Parathyroid adenoma (tissue), 2 donors: ENCODE results near the gene CMTM1.
"Not testable (repeated sequence)": the region's sequence is repeated elsewhere in the genome, so short reads cannot be mapped to it uniquely, and the experiment has no call there.

Source experiments
- H2AFZ ChIP-seq: fragments of 300-600 bp; sonication (generic); one replicate; pipeline ENCODE4 v1.7.0; 2017; ENCODE audit warnings: antibody characterized with exemption, mild to moderate bottlenecking
- H3K27ac ChIP-seq: fragments of 300-600 bp; sonication (generic); one replicate; pipeline ENCODE4 v1.7.0; 2017
- H3K27me3 ChIP-seq: fragments of 300-600 bp; sonication (generic); one replicate; pipeline ENCODE4 v1.7.0; 2017; ENCODE audit warnings: low read length; ENCODE audit not compliant: control insufficient read depth, insufficient read depth
- H3K36me3 ChIP-seq: fragments of 300-600 bp; sonication (generic); one replicate; pipeline ENCODE4 v1.7.0; 2017; ENCODE audit warnings: low read length; ENCODE audit not compliant: control insufficient read depth, insufficient read depth
- H3K4me1 ChIP-seq: fragments of 300-600 bp; sonication (generic); one replicate; pipeline ENCODE4 v1.7.0; 2017; ENCODE audit warnings: control low read depth
- H3K4me2 ChIP-seq: fragments of 300-600 bp; sonication (generic); one replicate; pipeline ENCODE4 v1.7.0; 2017; ENCODE audit warnings: low read length
- H3K4me3 ChIP-seq: fragments of 300-600 bp; sonication (generic); one replicate; pipeline ENCODE4 v1.7.0; 2017; ENCODE audit warnings: low read depth, low read length
- H3K79me2 ChIP-seq: fragments of 300-600 bp; sonication (generic); one replicate; pipeline ENCODE4 v1.7.0; 2017; ENCODE audit warnings: control low read depth
- H3K9ac ChIP-seq: fragments of 300-600 bp; sonication (generic); one replicate; pipeline ENCODE4 v1.7.0; 2017; ENCODE audit warnings: mild to moderate bottlenecking
- H3K9me3 ChIP-seq: fragments of 300-600 bp; sonication (generic); one replicate; pipeline ENCODE4 v1.7.0; 2017; ENCODE audit warnings: low read length; ENCODE audit not compliant: control insufficient read depth
- TF ChIP-seq, protein P1 (sequence below): fragments of 300-600 bp; sonication (generic); IDR thresholded peaks from one replicate; pipeline ENCODE4 v1.7.0; 2017; ENCODE audit warnings: antibody characterized with exemption, mild to moderate bottlenecking
- donor health status: primary hyperparathyroidism.

Gene CMTM1

DNA sequence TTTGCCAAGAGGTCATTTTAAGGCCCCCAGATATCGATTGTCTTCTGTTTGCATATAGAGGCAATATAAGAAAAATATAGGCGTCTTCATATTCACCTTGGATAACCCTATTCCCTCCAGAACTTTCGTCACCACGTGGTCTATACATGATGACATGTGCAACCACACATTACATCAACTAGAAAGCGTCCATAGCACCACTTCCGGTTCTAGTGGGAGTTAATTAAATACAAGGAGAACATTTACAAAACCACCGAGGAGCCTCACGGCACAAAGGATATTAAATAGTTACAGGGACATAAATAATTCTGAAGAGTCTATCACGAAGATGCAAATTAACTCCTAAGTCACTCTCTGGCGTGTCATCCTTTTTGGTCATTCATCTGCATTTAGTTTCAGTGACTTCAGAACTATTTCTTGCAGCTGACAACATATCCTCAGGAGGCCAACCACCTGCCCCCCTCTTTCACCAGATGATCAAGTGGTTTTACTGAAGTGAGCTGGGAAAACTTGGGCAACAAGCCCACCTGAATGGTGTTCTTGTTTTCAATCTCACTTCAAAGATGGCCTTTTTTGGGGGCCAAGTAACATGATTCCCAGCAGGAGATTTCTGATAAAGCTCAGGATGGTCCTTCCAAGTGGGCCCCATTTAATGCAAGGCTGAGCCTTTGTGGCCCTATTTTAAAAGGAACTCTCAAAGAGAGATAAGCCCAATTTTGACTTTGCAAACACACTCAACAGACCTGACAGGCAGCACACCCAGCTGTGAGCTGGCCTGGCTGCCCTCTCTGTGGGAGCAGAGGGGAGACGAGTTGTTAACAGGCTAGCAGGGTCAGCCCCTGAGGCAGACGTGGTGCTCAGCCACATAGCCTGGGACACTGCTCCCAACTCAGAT is 53.5 kb downstream of the CMTM1 start:
- TF ChIP-seq, protein P1, sequence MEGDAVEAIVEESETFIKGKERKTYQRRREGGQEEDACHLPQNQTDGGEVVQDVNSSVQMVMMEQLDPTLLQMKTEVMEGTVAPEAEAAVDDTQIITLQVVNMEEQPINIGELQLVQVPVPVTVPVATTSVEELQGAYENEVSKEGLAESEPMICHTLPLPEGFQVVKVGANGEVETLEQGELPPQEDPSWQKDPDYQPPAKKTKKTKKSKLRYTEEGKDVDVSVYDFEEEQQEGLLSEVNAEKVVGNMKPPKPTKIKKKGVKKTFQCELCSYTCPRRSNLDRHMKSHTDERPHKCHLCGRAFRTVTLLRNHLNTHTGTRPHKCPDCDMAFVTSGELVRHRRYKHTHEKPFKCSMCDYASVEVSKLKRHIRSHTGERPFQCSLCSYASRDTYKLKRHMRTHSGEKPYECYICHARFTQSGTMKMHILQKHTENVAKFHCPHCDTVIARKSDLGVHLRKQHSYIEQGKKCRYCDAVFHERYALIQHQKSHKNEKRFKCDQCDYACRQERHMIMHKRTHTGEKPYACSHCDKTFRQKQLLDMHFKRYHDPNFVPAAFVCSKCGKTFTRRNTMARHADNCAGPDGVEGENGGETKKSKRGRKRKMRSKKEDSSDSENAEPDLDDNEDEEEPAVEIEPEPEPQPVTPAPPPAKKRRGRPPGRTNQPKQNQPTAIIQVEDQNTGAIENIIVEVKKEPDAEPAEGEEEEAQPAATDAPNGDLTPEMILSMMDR, result no peak
- no peak overlapping the region for H3K27ac ChIP-seq
- H3K4me3 ChIP-seq, result no peak overlapping the region
- H3K4me1 ChIP-seq, result peaks cover 29% of the 10 kb centered on the region
- H3K27me3 ChIP-seq, result no peaks in the 10 kb centered on the region
- H3K79me2 ChIP-seq, result peaks cover 7% of the 10 kb centered on the region
- no peaks in the 10 kb centered on the region for H3K36me3 ChIP-seq
- H3K4me2 ChIP-seq, result no peak overlapping the region
- H3K9me3 ChIP-seq, result no peaks in the 10 kb centered on the region
- no peak overlapping the region for H3K9ac ChIP-seq
- H2AFZ ChIP-seq, result no peak overlapping the region

DNA sequence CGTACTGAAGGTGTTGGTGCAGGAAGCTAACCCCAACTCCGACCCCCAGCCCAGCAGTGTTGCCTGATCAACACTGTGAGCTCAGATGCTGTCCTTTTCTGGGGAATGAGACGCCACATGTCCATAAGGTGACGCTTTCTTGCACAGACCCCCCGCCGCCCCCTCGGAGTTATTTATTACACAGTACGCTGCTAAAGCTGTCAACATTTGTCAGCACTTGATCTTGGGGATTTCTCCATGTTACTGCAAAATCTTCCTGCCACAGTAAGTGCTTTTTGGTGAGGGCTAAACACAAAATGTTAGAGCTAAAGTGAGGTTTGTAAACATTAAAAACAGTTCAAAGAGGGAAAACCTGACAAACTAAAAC is 54.2 kb downstream of the CMTM1 start:
- H3K4me1 ChIP-seq, result peaks cover 29% of the 10 kb centered on the region
- peaks cover 3% of the 10 kb centered on the region for H3K79me2 ChIP-seq
- H3K4me2 ChIP-seq, result no peak overlapping the region
- TF ChIP-seq, protein P1, result no peak
- no peaks in the 10 kb centered on the region for H3K36me3 ChIP-seq
- no peak overlapping the region for H3K4me3 ChIP-seq
- no peak overlapping the region for H2AFZ ChIP-seq
- no peaks in the 10 kb centered on the region for H3K9me3 ChIP-seq
- no peaks in the 10 kb centered on the region for H3K27me3 ChIP-seq
- H3K27ac ChIP-seq, result no peak overlapping the region
- H3K9ac ChIP-seq, result no peak overlapping the region

DNA sequence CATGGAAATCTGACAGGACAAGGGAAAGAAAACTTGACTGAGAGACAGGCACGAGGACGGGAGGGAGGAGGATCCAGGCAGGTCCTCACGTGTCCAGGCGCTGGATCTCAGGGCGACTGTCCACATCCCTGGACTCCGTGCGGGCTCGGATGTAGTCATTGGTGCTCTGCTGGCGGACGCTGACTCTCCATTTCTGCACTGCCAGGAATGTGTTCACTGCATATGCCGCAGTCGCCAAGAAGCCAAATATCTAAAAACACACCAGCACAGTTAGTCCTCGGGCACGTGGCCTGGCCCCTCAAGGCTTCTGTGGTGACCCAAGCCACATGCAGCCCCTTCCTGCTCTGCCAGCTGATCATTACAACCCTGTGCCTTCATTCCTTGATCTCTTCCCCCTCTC is 55.7 kb downstream of the CMTM1 start:
- TF ChIP-seq, protein P1, result no peak
- Histone ChIP-seq H2AFZ (no peak overlapping the region), H3K27ac (no peak overlapping the region), H3K4me3 (no peak overlapping the region), H3K36me3 (no peaks in the 10 kb centered on the region), H3K27me3 (no peaks in the 10 kb centered on the region), H3K4me1 (peaks cover 22% of the 10 kb centered on the region), H3K9ac (no peak overlapping the region), H3K9me3 (no peaks in the 10 kb centered on the region), H3K79me2 (no peaks in the 10 kb centered on the region), H3K4me2 (no peak overlapping the region)

DNA sequence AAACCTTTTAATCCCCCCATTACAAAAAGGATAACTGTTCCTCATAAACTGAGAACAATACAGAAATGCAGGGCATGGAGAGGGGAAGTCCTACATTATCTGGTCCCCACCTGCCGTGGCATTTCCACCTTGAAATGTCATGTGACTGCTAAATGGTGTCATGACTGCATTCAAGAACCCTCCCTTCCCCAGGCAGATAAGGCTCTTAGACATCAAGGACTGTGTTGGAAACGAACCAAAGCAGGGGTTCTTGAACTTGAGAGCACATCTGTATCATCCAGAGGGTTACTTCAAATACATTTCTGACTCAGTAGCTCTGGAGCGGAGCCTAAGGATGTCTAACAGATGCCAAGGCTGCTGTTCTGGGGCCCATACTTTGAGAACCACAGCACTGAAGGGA is 56.6 kb downstream of the CMTM1 start:
- no peaks in the 10 kb centered on the region for H3K36me3 ChIP-seq
- peaks cover 14% of the 10 kb centered on the region for H3K4me1 ChIP-seq
- H3K9me3 ChIP-seq, result no peaks in the 10 kb centered on the region
- TF ChIP-seq, protein P1, result no peak
- no peak overlapping the region for H3K4me3 ChIP-seq
- H2AFZ ChIP-seq, result no peak overlapping the region
- no peak overlapping the region for H3K9ac ChIP-seq
- H3K27ac ChIP-seq, result no peak overlapping the region
- no peaks in the 10 kb centered on the region for H3K27me3 ChIP-seq
- H3K4me2 ChIP-seq, result no peak overlapping the region
- no peaks in the 10 kb centered on the region for H3K79me2 ChIP-seq

DNA sequence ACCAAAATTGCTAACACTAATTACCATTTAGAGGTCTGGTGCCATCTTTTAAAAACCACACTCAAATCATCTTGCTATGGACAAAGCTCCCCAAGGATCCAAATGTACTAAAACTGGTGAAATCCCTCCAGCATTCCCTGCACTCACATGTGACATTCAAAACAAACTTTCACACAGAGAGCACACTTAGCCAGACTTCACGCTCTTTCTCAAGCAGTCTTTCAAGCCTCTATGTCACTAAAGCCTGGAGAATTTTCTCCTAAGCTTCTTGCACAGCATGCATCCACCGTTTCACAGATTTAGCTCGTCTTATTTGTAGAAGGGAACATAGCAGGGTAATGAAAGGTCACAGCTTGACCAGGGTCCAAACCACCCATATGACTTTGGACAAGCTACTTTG is 57.5 kb downstream of the CMTM1 start:
- no peak overlapping the region for H3K9ac ChIP-seq
- TF ChIP-seq, protein P1, result no peak
- H2AFZ ChIP-seq, result no peak overlapping the region
- H3K79me2 ChIP-seq, result no peaks in the 10 kb centered on the region
- no peaks in the 10 kb centered on the region for H3K36me3 ChIP-seq
- no peaks in the 10 kb centered on the region for H3K9me3 ChIP-seq
- H3K27me3 ChIP-seq, result no peaks in the 10 kb centered on the region
- H3K4me2 ChIP-seq, result no peak overlapping the region
- peaks cover 5% of the 10 kb centered on the region for H3K4me1 ChIP-seq
- no peak overlapping the region for H3K4me3 ChIP-seq
- H3K27ac ChIP-seq, result no peak overlapping the region

DNA sequence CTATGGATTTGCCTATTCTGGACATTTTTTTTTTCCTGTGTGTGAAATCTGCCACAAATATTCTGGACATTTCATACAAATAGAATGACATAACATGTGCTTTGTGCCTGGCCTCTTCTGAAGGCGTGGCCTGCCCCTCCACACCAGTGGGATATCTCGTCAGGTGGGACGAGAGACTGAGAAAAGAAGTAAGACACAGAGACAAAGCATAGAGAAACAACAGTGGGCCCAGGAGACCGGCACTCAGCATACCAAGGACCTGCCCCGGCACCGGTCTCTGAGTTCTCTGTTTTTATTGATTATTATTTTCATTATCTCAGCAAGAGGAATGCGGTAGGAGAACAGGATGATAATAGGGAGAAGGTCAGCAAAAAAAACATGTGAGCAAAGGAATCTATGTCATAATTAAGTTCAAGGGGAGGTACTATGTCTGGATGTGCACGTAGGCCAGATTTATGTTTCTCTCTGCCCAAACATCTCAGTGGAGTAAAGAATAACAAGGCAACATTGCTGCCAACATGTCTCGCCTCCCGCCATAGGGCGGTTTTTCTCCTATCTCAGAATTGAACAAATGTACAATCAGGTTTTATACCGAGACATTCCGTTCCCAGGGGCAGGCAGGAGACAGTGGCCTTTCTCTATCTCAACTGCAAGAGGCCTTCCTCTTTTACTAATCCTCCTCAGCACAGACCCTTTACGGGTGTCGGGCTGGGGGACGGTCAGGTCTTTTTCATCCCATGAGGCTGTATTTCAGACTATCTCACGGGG is 61.6 kb downstream of the CMTM1 start:
- H3K79me2 ChIP-seq, result peaks cover 12% of the 10 kb centered on the region

More for the DNA sequence above, 61.6 kb downstream of the CMTM1 start:
- H3K27ac ChIP-seq, H3K36me3 ChIP-seq, H3K27me3 ChIP-seq, H3K4me2 ChIP-seq, H2AFZ ChIP-seq, H3K9ac ChIP-seq, H3K4me1 ChIP-seq, H3K9me3 ChIP-seq, H3K4me3 ChIP-seq: not testable (repeated sequence)
